OCI-LY7 (cell line): ENCODE data around the gene CPPED1.

Experiments
- EZH2phosphoT487 ChIP-seq: fragments of 200-600 bp; sonication (generic); IDR thresholded peaks from 2 replicates; pipeline ENCODE4 v1.6.1; 2018; ENCODE audit warnings: low read depth, borderline replicate concordance, mild to moderate bottlenecking, mixed run types, antibody characterized with exemption, low read length, moderate library complexity, mixed read lengths
- TF ChIP-seq, protein P1 (sequence below): fragments of 200-600 bp; sonication (generic); conservative IDR thresholded peaks from 2 replicates; pipeline ENCODE4 v1.5.1; 2014; ENCODE audit warnings: mild to moderate bottlenecking, antibody characterized with exemption, low read length, moderate library complexity, mixed read lengths

DNA sequence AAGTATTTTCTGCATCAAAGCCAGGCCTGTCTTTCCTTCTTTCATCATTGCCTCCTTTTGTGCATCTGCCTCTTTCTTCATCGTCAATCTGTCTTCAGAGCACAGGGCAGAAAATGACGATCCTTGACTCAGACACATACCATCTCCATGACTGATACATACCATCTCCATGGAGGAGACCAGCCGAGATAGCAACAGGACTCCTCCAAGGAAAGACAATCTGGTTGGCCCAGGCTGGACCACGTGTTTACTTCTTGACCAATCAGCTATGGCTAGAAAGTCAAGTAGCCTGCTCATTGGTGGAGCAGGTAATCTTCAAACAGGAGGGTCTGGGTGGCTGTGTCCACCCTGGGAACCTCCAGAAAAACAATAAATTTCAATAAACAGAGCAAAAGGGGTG lies 164.6 kb downstream of the CPPED1 start:
- TF ChIP-seq, protein P1, sequence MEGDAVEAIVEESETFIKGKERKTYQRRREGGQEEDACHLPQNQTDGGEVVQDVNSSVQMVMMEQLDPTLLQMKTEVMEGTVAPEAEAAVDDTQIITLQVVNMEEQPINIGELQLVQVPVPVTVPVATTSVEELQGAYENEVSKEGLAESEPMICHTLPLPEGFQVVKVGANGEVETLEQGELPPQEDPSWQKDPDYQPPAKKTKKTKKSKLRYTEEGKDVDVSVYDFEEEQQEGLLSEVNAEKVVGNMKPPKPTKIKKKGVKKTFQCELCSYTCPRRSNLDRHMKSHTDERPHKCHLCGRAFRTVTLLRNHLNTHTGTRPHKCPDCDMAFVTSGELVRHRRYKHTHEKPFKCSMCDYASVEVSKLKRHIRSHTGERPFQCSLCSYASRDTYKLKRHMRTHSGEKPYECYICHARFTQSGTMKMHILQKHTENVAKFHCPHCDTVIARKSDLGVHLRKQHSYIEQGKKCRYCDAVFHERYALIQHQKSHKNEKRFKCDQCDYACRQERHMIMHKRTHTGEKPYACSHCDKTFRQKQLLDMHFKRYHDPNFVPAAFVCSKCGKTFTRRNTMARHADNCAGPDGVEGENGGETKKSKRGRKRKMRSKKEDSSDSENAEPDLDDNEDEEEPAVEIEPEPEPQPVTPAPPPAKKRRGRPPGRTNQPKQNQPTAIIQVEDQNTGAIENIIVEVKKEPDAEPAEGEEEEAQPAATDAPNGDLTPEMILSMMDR = no peak
- TF ChIP-seq EZH2phosphoT487 = no peak
